ENCODE data around the gene PKP3. TPM values are rescaled to one million over a fixed set of nuclear protein-coding genes. Genes with fewer than 3 reads are reported as not detected.
"Not testable (repeated sequence)": the region's sequence is repeated elsewhere in the genome, so short reads cannot be mapped to it uniquely, and the experiment has no call there.

PKP3 gene, protein sequence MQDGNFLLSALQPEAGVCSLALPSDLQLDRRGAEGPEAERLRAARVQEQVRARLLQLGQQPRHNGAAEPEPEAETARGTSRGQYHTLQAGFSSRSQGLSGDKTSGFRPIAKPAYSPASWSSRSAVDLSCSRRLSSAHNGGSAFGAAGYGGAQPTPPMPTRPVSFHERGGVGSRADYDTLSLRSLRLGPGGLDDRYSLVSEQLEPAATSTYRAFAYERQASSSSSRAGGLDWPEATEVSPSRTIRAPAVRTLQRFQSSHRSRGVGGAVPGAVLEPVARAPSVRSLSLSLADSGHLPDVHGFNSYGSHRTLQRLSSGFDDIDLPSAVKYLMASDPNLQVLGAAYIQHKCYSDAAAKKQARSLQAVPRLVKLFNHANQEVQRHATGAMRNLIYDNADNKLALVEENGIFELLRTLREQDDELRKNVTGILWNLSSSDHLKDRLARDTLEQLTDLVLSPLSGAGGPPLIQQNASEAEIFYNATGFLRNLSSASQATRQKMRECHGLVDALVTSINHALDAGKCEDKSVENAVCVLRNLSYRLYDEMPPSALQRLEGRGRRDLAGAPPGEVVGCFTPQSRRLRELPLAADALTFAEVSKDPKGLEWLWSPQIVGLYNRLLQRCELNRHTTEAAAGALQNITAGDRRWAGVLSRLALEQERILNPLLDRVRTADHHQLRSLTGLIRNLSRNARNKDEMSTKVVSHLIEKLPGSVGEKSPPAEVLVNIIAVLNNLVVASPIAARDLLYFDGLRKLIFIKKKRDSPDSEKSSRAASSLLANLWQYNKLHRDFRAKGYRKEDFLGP
- 10 to 100 TPM; 33.4 to 86.3 (median 55.2) TPM for total RNA-seq

DNA sequence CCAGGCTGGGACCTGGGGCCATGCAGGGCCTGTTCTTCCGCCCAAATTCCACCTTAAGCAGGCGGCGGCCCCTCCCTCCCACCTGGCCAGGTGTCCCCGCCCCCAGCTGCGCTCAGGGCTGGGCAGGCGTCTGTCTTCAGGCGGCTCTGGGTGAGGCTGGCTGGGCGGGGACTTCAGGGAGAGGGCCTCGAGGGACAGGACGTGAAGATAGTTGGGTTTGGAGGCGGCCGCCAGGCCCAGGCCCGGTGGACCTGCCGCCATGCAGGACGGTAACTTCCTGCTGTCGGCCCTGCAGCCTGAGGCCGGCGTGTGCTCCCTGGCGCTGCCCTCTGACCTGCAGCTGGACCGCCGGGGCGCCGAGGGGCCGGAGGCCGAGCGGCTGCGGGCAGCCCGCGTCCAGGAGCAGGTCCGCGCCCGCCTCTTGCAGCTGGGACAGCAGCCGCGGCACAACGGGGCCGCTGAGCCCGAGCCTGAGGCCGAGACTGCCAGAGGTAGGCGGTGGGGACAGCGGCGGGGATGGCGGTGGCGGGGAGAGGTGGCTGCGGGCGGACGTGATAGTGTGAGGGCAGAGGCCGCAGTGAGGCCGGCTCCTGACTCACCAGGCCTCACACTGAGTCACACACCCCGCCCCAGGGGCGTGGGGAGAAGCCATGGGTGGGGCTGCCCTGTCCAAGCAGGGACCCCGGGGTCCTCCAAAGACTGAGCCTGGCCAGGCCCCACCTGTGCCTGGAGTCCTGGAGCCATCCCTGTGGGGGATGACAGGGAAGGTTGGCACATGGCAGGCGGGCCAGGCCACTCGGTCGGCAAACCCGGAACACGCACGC lies at the start of gene PKP3:
TSS of gene PKP3 (plus strand) at position 176 of the 824 bp plus-strand sequence. CDS start at position 260, 84 bp downstream.
- ATAC-seq (ENCODE audit: low FRiP score in 2 of 2) (peak; percentile 79 to 88), DNase-seq (peak; percentile 90 to 91)
- Histone ChIP-seq H3K4me1 (peaks cover 4 to 28% (median 17%) of the 10 kb centered on the region in 4 donors), H3K9me3 (no peaks in the 10 kb centered on the region), H3K4me3 (peak within 1 kb of the TSS; percentile 40 to 60 (median 52)), H3K27ac (peak within 1 kb of the TSS; percentile 36 to 70 (median 66)), H3K27me3 (no peaks in the 10 kb centered on the region), H3K36me3 (no peaks in the 10 kb centered on the region)
- TF ChIP-seq POLR2AphosphoS5 (IDR thresholded peaks at IDR 0.05) (no peak), POLR2A (IDR thresholded peaks at IDR 0.05) (peak in 1 of 4 donors; percentile 68)
- TF ChIP-seq, protein P1, sequence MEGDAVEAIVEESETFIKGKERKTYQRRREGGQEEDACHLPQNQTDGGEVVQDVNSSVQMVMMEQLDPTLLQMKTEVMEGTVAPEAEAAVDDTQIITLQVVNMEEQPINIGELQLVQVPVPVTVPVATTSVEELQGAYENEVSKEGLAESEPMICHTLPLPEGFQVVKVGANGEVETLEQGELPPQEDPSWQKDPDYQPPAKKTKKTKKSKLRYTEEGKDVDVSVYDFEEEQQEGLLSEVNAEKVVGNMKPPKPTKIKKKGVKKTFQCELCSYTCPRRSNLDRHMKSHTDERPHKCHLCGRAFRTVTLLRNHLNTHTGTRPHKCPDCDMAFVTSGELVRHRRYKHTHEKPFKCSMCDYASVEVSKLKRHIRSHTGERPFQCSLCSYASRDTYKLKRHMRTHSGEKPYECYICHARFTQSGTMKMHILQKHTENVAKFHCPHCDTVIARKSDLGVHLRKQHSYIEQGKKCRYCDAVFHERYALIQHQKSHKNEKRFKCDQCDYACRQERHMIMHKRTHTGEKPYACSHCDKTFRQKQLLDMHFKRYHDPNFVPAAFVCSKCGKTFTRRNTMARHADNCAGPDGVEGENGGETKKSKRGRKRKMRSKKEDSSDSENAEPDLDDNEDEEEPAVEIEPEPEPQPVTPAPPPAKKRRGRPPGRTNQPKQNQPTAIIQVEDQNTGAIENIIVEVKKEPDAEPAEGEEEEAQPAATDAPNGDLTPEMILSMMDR (IDR thresholded peaks at IDR 0.05), result peak in 1 of 6 experiments; percentile 7
- 49 to 76% methylated on average over 5 to 29 of the region's 57 CpGs for WGBS, 2 donors

DNA sequence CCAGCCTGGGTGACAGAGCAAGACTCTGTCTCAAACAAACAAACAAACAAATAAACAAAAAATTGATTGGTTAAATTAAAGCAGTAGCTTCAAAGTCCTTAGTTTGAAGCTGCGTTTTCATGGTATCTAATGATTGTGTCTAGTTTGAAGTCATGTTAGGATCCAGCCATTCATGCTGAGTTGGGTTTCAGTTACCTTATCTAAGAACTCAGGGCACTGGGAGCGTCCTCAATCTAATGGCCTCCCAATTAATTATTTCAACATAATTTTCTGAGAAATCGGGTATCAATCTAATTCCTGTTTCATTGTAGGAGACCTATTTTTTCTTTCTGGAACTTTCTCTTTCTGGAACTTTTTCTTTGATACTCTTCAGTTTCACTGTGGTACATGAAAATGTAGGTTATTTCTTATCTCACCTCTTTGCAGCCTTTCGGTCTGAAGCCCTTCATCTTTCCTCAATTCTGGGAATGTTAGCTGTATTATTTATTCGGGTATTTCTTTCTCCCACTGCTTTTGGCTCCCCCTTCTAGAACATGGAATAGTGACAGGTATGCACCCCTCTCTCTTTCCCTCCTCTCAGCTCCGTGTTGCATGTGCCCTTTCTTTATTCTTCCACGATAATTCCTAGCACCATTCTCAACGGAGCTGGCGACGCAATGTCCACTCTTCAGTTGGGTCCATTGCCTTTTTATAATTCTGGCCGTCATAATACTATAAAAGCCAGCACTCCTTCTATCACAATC lies 49.0 kb upstream of the PKP3 start:
- H3K36me3 ChIP-seq, result no peaks in the 10 kb centered on the region
- WGBS, 2 donors, result 88 to 93% methylated on average over 11 of the region's 11 CpGs
- H3K9me3 ChIP-seq, result no peaks in the 10 kb centered on the region
- no peak for TF ChIP-seq EP300 (IDR thresholded peaks at IDR 0.05)
- no peak for TF ChIP-seq POLR2AphosphoS5 (IDR thresholded peaks at IDR 0.05)
- TF ChIP-seq POLR2A (IDR thresholded peaks at IDR 0.05), result no peak
- TF ChIP-seq, protein P1 (IDR thresholded peaks at IDR 0.05), result no peak
- H3K4me3 ChIP-seq, result no peak overlapping the region
- peaks cover 0 to 4% (median 0%) of the 10 kb centered on the region in 4 donors for H3K4me1 ChIP-seq
- ATAC-seq (ENCODE audit: low FRiP score in 2 of 2) (no peak), DNase-seq (no peak)
- H3K27me3 ChIP-seq, result no peaks in the 10 kb centered on the region
- no peak overlapping the region for H3K27ac ChIP-seq

DNA sequence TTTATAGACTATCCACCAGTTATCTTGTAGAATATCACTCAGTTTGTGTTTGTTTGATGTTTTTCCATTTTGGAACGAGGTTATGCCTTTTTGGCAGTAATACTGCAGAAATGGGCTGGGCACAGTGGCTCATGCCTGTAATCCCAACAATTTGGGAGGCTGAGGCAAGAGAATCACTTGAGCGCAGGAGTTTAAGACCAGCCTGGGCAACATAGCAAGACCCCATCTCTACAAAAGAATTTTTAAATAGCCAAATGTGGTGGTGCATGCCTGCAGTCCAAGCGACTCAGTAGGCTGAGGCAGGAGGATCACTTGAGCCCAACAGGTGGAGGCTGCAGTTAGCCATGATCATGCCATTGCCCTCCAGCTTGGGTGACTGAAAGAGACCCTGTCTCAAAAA lies 47.5 kb upstream of the PKP3 start:
- DNase-seq, result no peak
- no peak overlapping the region for H3K4me3 ChIP-seq
- TF ChIP-seq POLR2AphosphoS5 (IDR thresholded peaks at IDR 0.05), result no peak
- H3K4me1 ChIP-seq, result peaks cover 0 to 2% (median 0%) of the 10 kb centered on the region in 4 donors
- ATAC-seq (ENCODE audit: low FRiP score in 2 of 2), result no peak
- no peaks in the 10 kb centered on the region for H3K9me3 ChIP-seq
- no peaks in the 10 kb centered on the region for H3K36me3 ChIP-seq
- WGBS, 2 donors, result 78 to 90% methylated on average over 3 of the region's 3 CpGs
- no peak overlapping the region for H3K27ac ChIP-seq
- no peaks in the 10 kb centered on the region for H3K27me3 ChIP-seq

DNA sequence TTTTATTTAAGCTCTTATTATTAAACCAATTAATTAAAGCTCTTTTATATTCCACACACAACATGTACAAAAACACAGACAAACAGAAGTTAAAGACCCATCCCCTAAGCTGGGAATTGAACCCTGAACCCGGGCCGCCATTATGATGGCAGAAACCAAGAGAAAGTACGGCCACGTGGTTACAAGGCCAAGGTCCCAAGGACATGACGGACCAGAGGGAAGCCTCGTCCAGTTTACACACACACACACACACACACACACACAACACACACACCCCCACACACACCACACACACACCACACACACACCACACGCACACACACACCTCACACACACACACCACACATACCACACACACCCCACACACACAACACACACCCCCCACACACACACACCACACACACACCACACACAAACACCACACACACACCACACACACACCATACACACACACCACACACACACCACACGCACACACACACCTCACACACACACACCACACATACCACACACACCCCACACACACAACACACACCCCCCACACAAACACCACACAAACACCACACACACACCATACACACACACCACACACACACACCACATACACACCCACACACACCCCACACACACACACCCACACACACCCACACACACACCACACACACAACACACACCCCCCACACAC lies 44.6 kb upstream of the PKP3 start:
- H3K4me3 ChIP-seq; H3K27ac ChIP-seq; H3K36me3 ChIP-seq; ATAC-seq (ENCODE audit: low FRiP score in 2 of 2); H3K9me3 ChIP-seq; H3K27me3 ChIP-seq; DNase-seq: not testable (repeated sequence)
- peaks cover 13 to 19% (median 17%) of the 10 kb centered on the region in 4 donors for H3K4me1 ChIP-seq
- WGBS, 2 donors, result 91 to 99% methylated on average over 8 of the region's 8 CpGs

DNA sequence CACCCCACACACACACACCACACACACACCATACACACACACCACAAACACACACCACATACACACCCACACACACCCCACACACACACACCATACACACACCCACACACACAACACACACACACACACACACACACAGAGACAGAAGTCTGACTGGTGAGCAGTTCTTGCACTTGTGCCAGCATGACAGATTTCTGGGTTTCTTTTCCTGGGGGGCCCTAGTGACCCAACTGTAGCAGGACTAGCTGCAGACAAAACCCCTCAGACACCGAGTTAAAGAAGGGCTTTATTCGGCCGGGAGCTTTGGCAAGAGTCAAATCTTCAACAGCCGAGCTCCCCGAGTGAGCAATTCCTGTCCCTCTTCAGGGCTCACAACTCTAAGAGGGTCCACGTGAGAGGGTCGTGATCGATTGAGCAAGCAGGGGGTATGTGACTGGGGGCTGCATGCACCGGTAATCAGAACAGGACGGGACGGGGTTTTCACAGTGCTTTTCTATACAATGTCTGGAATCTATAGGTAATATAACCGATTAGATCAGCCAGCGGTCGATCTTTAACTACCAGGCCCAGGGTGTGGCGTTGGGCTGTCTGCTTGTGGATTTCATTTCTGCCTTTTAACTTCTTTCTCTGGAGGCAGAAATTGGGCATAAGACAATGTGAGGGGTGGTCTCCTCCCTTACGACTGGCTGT lies 43.8 kb upstream of the PKP3 start:
- not testable (repeated sequence) for ATAC-seq (ENCODE audit: low FRiP score in 2 of 2); H3K36me3 ChIP-seq; DNase-seq; H3K27ac ChIP-seq; H3K9me3 ChIP-seq; H3K4me3 ChIP-seq; H3K27me3 ChIP-seq
- 69 to 70% methylated on average over 15 to 16 of the region's 16 CpGs for WGBS, 2 donors
- peaks cover 19 to 26% (median 22%) of the 10 kb centered on the region in 4 donors for H3K4me1 ChIP-seq

Measured in upper lobe of left lung (tissue), 6 donors.